GM18498 (cell line): ENCODE results near the gene DGKH.

Source experiments
- ATAC-seq: cut with Tn5 transposase; IDR thresholded peaks from one replicate; pipeline ENCODE4 v1.9.1; 2021; ENCODE audit warnings: mild to moderate bottlenecking, moderate library complexity; ENCODE audit not compliant: unreplicated experiment

The DGKH gene

GRCh38 chr13:42048342-42048683 is at the start of gene DGKH:
Gene DGKH, plus strand, starts transcription at chr13:42048648. Its CDS starts 126 bp downstream, at chr13:42048774.
- ATAC-seq: peak; percentile 36

- no peak for ATAC-seq
Observed at GRCh38 chr13:42000846-42001245, 47.6 kb upstream of the DGKH start.

- ATAC-seq: no peak
Observed at GRCh38 chr13:42001580-42001979, 46.9 kb upstream of the DGKH start.

- no peak for ATAC-seq
Observed at GRCh38 chr13:42002066-42002465, 46.4 kb upstream of the DGKH start.

- ATAC-seq: no peak
Observed at GRCh38 chr13:42007844-42008243, 40.6 kb upstream of the DGKH start.

- ATAC-seq: no peak
Observed at GRCh38 chr13:42009057-42009456, 39.4 kb upstream of the DGKH start.

GRCh38 chr13:42011601-42012350 is 36.7 kb upstream of the DGKH start:
- ATAC-seq: no peak

GRCh38 chr13:42014119-42014518 is 34.3 kb upstream of the DGKH start:
- no peak for ATAC-seq

- ATAC-seq: no peak
Observed at GRCh38 chr13:42017264-42017663, 31.2 kb upstream of the DGKH start.

GRCh38 chr13:42021851-42022250 is 26.6 kb upstream of the DGKH start:
- ATAC-seq: no peak

GRCh38 chr13:42022336-42022735 is 26.1 kb upstream of the DGKH start:
- no peak for ATAC-seq

- ATAC-seq: no peak
Observed at GRCh38 chr13:42022796-42023493, 25.5 kb upstream of the DGKH start.

GRCh38 chr13:42027286-42027685 is 21.2 kb upstream of the DGKH start:
- no peak for ATAC-seq

- ATAC-seq: no peak
Observed at GRCh38 chr13:42028113-42028799, 20.2 kb upstream of the DGKH start.

- no peak for ATAC-seq
Observed at GRCh38 chr13:42035905-42036521, 12.4 kb upstream of the DGKH start.

GRCh38 chr13:42036711-42037110 is 11.7 kb upstream of the DGKH start:
- ATAC-seq: no peak

GRCh38 chr13:42038661-42039456 is 9.6 kb upstream of the DGKH start:
- ATAC-seq: no peak

GRCh38 chr13:42039457-42039945 is 8.9 kb upstream of the DGKH start:
- peak; percentile 6 for ATAC-seq

GRCh38 chr13:42039946-42040729 is 8.3 kb upstream of the DGKH start:
- peak; percentile 77 for ATAC-seq

GRCh38 chr13:42040730-42041010 is 7.8 kb upstream of the DGKH start:
- ATAC-seq: no peak
